A673 (cell line): ENCODE data around the gene PDE4A. TPM values are rescaled to one million over a fixed set of nuclear protein-coding genes. Genes with fewer than 3 reads are reported as not detected.
A peak's percentile ranks its signal among the peaks of the same experiment; 100 is the strongest.

ENCODE experiments used
- BruUV-seq: library from RNA; stranded (reverse); fragments of 400-500 nt; replicated peaks from 2 replicates; lab custom pipeline; 2021; lab: Mats Ljungman, UMichigan
- CTCF ChIA-PET: fragments of 300-600 bp; sonication (Branson Sonifier 250); formaldehyde crosslinking; loops from one replicate; lab custom pipeline; 2022; ENCODE audit warnings: antibody characterized with exemption; lab: Charles Lee
- POLR2A ChIA-PET: fragments of 300-600 bp; sonication (Branson Sonifier 250); formaldehyde crosslinking; loops from one replicate; lab custom pipeline; 2022; ENCODE audit warnings: antibody characterized with exemption; ENCODE audit not compliant: low non-redundant PET; lab: Charles Lee
- DNase-seq: peaks from one replicate; pipeline ENCODE4 v3.0.0-alpha.2; 2015; ENCODE audit warnings: low spot score
- H3K27ac ChIP-seq: fragments of 200-600 bp; sonication (generic); 2 replicates; pipeline ENCODE4 v1.5.1; 2016; ENCODE audit warnings: mixed run types, low read depth, mild to moderate bottlenecking, mixed read lengths, antibody characterized with exemption, low read length; ENCODE audit not compliant: poor library complexity, severe bottlenecking
- H3K27me3 ChIP-seq: fragments of 200-600 bp; sonication (generic); replicated peaks from 2 replicates; pipeline ENCODE4 v1.6.1; 2017; ENCODE audit warnings: mixed run types, low read depth, mild to moderate bottlenecking, mixed read lengths, antibody characterized with exemption, low read length; ENCODE audit not compliant: insufficient read depth, poor library complexity
- H3K36me3 ChIP-seq: fragments of 200-600 bp; sonication (generic); 2 replicates; pipeline ENCODE4 v1.6.1; 2016; ENCODE audit warnings: mixed run types, mild to moderate bottlenecking, mixed read lengths, antibody characterized with exemption, low read length; ENCODE audit not compliant: insufficient read depth, poor library complexity, severe bottlenecking
- H3K4me1 ChIP-seq: fragments of 200-600 bp; sonication (generic); 2 replicates; pipeline ENCODE4 v1.6.1; 2017; ENCODE audit warnings: mixed run types, mild to moderate bottlenecking, mixed read lengths, antibody characterized with exemption, low read length; ENCODE audit not compliant: insufficient read depth, poor library complexity, severe bottlenecking
- H3K4me3 ChIP-seq: fragments of 200-600 bp; sonication (generic); 2 replicates; pipeline ENCODE4 v1.5.1; 2016; ENCODE audit warnings: low read depth, mixed run types, mild to moderate bottlenecking, mixed read lengths, low read length; ENCODE audit not compliant: poor library complexity, severe bottlenecking
- H3K9me3 ChIP-seq: fragments of 200-600 bp; sonication (generic); 2 replicates; pipeline ENCODE4 v1.6.1; 2016; ENCODE audit warnings: mixed run types, low read depth, mild to moderate bottlenecking, mixed read lengths, antibody characterized with exemption, low read length; ENCODE audit not compliant: poor library complexity, severe bottlenecking
- CTCF ChIP-seq: fragments of 300-800, 200-600 bp; sonication (generic); conservative IDR thresholded peaks from 2 replicates; pipeline ENCODE4 v1.5.1; 2017; ENCODE audit warnings: low read depth, mild to moderate bottlenecking, antibody characterized with exemption, low read length, moderate library complexity, mixed read lengths
- EZH2 ChIP-seq: fragments of 200-600 bp; sonication (generic); IDR thresholded peaks from 2 replicates; pipeline ENCODE4 v1.6.1; 2017; ENCODE audit warnings: borderline replicate concordance, low read depth, mild to moderate bottlenecking, mixed read lengths, antibody characterized with exemption, low read length; ENCODE audit not compliant: poor library complexity, severe bottlenecking
- intact Hi-C: fragments of 100-400 bp; cut with micrococcal nuclease; formaldehyde crosslinking; loops from one replicate; pipeline ENCODE4 v1.10.0; 2022; ENCODE audit not compliant: unreplicated experiment
- total RNA-seq: library from RNA; stranded (reverse); gene quantifications from 2 replicates; pipeline ENCODE4 v1.2.3, GENCODE V29; 2021

The PDE4A gene
- total RNA-seq, 1 experiment from 2014 or later = 40.1 TPM

- intact Hi-C loops = loop anchor here (2.0 to 10.0 kb wide), 3 partner anchors 14 to 250 kb away; partner anchors contain the start of gene ILF3
- peak overlapping the region; percentile 72 for H3K4me3 ChIP-seq
- no peaks in the 10 kb centered on the region for H3K9me3 ChIP-seq
- peaks cover 7% of the 10 kb centered on the region for H3K36me3 ChIP-seq
- no peaks in the 10 kb centered on the region for H3K27me3 ChIP-seq
- ChIA-PET CTCF (interaction anchor here (0.6 to 5.6 kb wide), 10 partner anchors 12 to 237 kb away, joined by 3 to 34 read pairs (median 8); no protein-coding TSS in a partner anchor), POLR2A (interaction anchor here (0.7 kb wide), 1 partner anchor 1617 kb away, joined by 8 read pairs; no protein-coding TSS in a partner anchor)
- no peak for DNase-seq
- peak overlapping the region; percentile 89 for H3K27ac ChIP-seq
- no TSS peak for BruUV-seq
- H3K4me1 ChIP-seq = peaks cover 26% of the 10 kb centered on the region
- no peak for TF ChIP-seq CTCF
- no peak for TF ChIP-seq EZH2
Measured at GRCh38 chr19:10404888-10405820, 15.2 kb upstream of the PDE4A start.

- H3K9me3 ChIP-seq = no peaks in the 10 kb centered on the region
- BruUV-seq = no TSS peak
- TF ChIP-seq CTCF (no peak), EZH2 (no peak)
- CTCF ChIA-PET = interaction anchor here (0.6 to 5.6 kb wide), 5 partner anchors 11 to 144 kb away, joined by 3 to 34 read pairs (median 8); no protein-coding TSS in a partner anchor
- peaks cover 21% of the 10 kb centered on the region for H3K4me1 ChIP-seq
- no peak overlapping the region for H3K4me3 ChIP-seq
- DNase-seq = no peak
- H3K27ac ChIP-seq = no peak overlapping the region
- POLR2A ChIA-PET = interaction anchor here (0.5 kb wide), 1 partner anchor 9 kb away, joined by 22 read pairs; no protein-coding TSS in a partner anchor
- H3K36me3 ChIP-seq = peaks cover 5% of the 10 kb centered on the region
- H3K27me3 ChIP-seq = no peaks in the 10 kb centered on the region
- intact Hi-C loops = loop anchor here (10.0 kb wide), 1 partner anchor 249 kb away; the partner anchor contains the start of gene ILF3
Measured at GRCh38 chr19:10406191-10406590, 14.1 kb upstream of the PDE4A start.

- no peak for DNase-seq
- no TSS peak for BruUV-seq
- no peaks in the 10 kb centered on the region for H3K27me3 ChIP-seq
- intact Hi-C loops = loop anchor here (10.0 kb wide), 1 partner anchor 248 kb away; the partner anchor contains the start of gene ILF3
- peak overlapping the region; percentile 25 for H3K27ac ChIP-seq
- peaks cover 17% of the 10 kb centered on the region for H3K4me1 ChIP-seq
- CTCF ChIA-PET = interaction anchor here (2.0 to 5.6 kb wide), 2 partner anchors 10 to 17 kb away, joined by 8 to 34 read pairs; no protein-coding TSS in a partner anchor
- H3K4me3 ChIP-seq = no peak overlapping the region
- no peak for TF ChIP-seq EZH2
- TF ChIP-seq CTCF = no peak
- H3K36me3 ChIP-seq = no peaks in the 10 kb centered on the region
- POLR2A ChIA-PET = no interaction called here
- no peaks in the 10 kb centered on the region for H3K9me3 ChIP-seq
Measured at GRCh38 chr19:10407096-10407495, 13.2 kb upstream of the PDE4A start.
